Activated naive CD4-positive, alpha-beta T cell treated with anti-CD3 and anti-CD28 coated beads, Interleukin-2, amount 50 U/mL, for 72 hours (primary cell): ENCODE data around the gene ROGDI. TPM values are rescaled to one million over a fixed set of nuclear protein-coding genes. Genes with fewer than 3 reads are reported as not detected.

ENCODE experiments used
- ATAC-seq, 2 donors: fragments of 150-1000 bp; cut with Tn5 transposase; 2 replicates each; pipeline ENCODE4 v1.10.0; 2021; ENCODE audit warnings: mild to moderate bottlenecking in 2 of 2, moderate library complexity in 2 of 2
- DNase-seq, 2 donors: peaks; one replicate each; pipeline ENCODE4 v3.0.0; 2021 to 2022; ENCODE audit warnings: low spot score in 2 of 2
- H3K27ac Mint-ChIP-seq, 2 donors: one replicate each; pipeline ENCODE4 v1.8.0; 2022; ENCODE audit warnings: mild to moderate bottlenecking in 2 of 2, mixed read lengths in 2 of 2
- H3K36me3 Mint-ChIP-seq, 2 donors: one replicate each; pipeline ENCODE4 v1.8.0; 2022; ENCODE audit warnings: mixed read lengths in 2 of 2
- H3K9me3 Mint-ChIP-seq, 2 donors: one replicate each; pipeline ENCODE4 v1.8.0; 2022; ENCODE audit warnings: mixed read lengths in 2 of 2
- total RNA-seq, 2 donors: library from RNA; stranded (reverse); gene quantifications; one replicate each; pipeline ENCODE4 v1.2.3, GENCODE V29; 2022

The ROGDI gene
- 10 to 100 TPM in 1 of 2 donors, 1 to 10 TPM in 1; 4.6 to 18.6 TPM for total RNA-seq

- ATAC-seq (peak; percentile 71 to 72), DNase-seq (peak; percentile 76 to 83)
- peaks cover 0 to under 1% of the 10 kb centered on the region in 2 donors for H3K36me3 Mint-ChIP-seq
- H3K9me3 Mint-ChIP-seq: no peaks in the 10 kb centered on the region
- H3K27ac Mint-ChIP-seq: peak within 1 kb of the TSS; percentile 29 to 59
These were observed at the start of gene ROGDI for GRCh38 chr16:4801962-4802658. TSS of gene ROGDI (minus strand) at chr16:4802633. CDS start at chr16:4802571, 62 bp downstream.

DNA sequence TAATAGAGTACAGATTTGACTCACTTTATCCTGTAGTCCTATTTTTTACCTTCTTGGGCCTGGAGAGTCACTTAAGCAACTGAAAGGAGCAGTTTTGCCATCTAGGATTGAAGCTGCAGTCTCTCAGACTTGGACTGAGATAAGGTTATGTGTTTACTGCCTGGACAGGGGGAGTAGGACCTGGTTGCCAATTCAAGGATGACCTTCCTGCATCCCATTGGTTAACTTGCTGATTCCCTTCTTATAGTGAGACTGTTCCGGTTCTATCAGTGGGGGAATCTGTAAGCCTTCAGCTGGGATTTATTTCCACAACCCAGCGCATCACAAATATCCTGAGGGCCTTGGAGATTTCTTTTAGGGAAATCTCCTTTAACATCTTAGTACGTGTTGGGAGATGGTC lies 47.8 kb upstream of the ROGDI start:
- Mint-ChIP-seq H3K36me3 (peaks cover 6 to 19% of the 10 kb centered on the region in 2 donors), H3K9me3 (no peaks in the 10 kb centered on the region), H3K27ac (no peak overlapping the region)
- ATAC-seq: no peak
- no peak for DNase-seq

DNA sequence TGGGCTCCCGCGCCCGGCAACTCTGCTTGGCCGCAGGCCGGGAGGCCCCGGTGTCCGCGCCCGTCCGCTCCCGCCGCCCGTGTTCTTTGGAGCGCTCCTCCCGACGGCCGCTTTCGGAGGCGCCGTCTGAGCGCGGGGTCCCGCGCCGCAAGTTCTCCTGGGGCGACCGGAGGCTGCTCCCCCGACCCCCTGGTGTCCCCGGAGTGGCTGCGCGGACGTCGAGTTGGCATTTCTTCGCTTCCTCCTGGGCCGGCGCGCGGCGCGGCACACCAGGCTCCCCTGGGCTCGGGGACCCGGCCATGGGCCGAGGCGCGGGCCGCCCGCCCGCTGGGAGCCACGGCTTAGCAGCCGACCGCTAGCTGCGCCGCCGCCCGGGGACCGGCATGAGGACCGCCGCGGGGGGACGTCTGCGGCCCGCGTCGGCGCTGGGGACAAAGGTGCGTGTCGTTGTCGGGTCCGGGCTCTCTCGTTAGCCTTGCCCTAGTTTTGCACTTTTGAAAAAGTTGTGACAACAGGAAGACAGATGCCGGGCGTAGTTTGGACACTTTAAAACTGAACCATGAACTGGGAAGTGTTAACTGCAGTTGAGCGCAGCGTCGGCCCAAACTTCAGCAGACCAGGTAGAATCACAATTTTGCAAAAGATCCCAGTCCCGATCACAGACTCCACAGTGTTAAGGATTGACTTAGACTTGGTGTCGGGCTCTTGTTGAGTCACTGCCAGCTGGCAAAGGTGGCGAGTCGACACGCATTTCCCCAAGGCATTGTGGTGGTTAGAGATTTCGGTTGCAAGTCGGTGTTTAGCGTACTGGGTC lies 45.5 kb upstream of the ROGDI start:
- Mint-ChIP-seq H3K36me3 (peaks cover 12 to 14% of the 10 kb centered on the region in 2 donors), H3K9me3 (no peaks in the 10 kb centered on the region), H3K27ac (peak overlapping the region; percentile 77 to 94)
- peak; percentile 13 to 32 for ATAC-seq
- DNase-seq: peak; percentile 46 to 72

DNA sequence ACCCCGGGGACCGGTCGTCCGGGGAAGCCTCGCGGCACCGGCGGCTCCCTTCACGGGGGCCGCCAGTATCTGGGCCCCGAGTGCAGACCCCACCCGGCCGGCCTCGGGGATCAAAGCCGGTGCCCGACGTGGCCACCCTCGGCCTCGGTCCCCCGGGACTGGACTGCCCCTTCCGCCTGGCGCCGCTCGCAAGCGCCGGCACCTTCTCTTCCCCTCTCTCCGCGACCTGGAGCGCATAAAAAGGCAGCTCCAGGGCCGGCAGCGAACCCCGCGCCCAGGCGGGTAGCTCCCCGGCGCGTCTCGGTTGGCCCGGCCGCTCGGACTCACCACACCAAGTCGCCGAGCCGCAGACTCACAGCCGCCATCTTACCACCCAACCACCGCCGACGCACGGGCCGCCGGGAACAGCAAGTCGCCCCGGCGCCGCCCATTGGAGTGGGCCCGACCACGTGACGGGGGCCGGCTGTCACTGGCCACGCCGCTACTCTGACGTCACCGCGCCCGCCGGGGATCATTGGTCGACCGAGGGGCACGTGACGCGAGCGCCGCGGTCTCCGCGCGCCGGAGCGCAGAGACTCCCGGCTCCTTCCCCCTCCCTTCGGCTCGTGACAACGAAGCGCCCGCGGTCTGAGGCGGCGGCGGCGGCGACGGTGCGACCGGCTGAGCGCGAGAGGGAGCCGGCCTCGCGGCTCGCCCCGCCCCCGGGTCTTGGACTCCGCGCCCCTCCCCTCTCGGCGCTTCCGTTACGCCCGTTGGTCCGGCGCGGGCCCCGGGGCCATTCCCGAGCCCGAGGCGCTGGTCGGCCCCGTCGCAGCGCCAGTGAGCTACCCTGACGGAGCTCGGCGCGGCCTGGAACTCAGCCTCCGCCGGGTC lies 44.7 kb upstream of the ROGDI start, which contains the start of the genes GLYR1 and UBN1:
TSS of gene GLYR1 (minus strand) at position 388 of the 873 bp plus-strand sequence. CDS start at position 365, 23 bp downstream.
TSS of gene UBN1 (plus strand) at position 581 of the 873 bp plus-strand sequence. CDS start 5,437 bp downstream, outside the sequence.
- peaks cover 12 to 14% of the 10 kb centered on the region in 2 donors for H3K36me3 Mint-ChIP-seq
- H3K9me3 Mint-ChIP-seq: no peaks in the 10 kb centered on the region
- peak; percentile 100 for DNase-seq
- H3K27ac Mint-ChIP-seq: peak within 1 kb of the TSS; percentile 94 to 96
- ATAC-seq: peak; percentile 93 to 96

DNA sequence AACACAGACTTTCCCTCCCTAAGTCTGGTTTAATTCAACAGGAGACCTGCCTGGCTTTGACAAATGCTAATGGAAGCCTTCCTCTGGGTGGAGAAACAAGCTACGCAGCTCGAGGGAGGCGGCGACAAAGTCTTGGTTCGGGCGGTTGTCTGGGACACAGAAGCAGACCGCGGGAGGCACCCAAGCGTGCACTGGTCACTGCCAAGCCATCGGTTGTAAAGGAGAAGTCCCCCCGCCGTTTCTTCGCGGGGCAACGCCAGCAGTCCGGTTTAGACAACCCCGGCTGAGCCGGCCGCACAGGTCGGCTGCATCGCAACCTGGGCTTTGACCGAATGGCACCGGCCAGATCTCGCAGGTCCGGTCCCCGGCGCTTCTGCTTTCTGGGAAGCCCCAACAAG lies 44.1 kb upstream of the ROGDI start:
- peak overlapping the region; percentile 94 to 96 for H3K27ac Mint-ChIP-seq
- ATAC-seq (no peak), DNase-seq (peak; percentile 11 to 61)
- H3K36me3 Mint-ChIP-seq: peaks cover 12 to 14% of the 10 kb centered on the region in 2 donors
- no peaks in the 10 kb centered on the region for H3K9me3 Mint-ChIP-seq

DNA sequence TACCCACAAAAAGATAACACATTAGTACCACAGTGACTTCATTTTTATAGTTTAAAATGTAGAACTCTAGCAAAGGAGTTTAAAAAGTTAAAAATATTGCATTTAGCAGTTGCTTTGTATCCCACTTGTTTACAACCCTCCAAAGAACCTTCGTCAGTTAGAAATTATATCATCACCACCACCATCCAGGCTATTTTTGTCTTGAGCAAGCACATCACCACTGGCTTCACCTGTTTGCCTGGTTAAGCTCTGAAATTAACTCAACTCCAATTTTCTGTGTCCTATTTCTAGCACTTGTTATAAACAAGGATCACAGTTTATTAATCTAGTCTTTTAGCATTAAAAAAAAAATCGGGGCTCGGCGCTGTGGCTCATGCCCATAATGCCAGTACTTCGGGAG lies 38.6 kb upstream of the ROGDI start:
- ATAC-seq (no peak), DNase-seq (no peak)
- H3K9me3 Mint-ChIP-seq: no peaks in the 10 kb centered on the region
- peaks cover 5 to 12% of the 10 kb centered on the region in 2 donors for H3K36me3 Mint-ChIP-seq
- peak overlapping the region in 1 of 2 donors; percentile 7 for H3K27ac Mint-ChIP-seq

GRCh38 chr16:4839942-4840341 lies 37.5 kb upstream of the ROGDI start:
- ATAC-seq: no peak
- no peak for DNase-seq
- H3K36me3 Mint-ChIP-seq: peaks cover 0 to 12% of the 10 kb centered on the region in 2 donors
- H3K27ac Mint-ChIP-seq: no peak overlapping the region
- no peaks in the 10 kb centered on the region for H3K9me3 Mint-ChIP-seq

DNA sequence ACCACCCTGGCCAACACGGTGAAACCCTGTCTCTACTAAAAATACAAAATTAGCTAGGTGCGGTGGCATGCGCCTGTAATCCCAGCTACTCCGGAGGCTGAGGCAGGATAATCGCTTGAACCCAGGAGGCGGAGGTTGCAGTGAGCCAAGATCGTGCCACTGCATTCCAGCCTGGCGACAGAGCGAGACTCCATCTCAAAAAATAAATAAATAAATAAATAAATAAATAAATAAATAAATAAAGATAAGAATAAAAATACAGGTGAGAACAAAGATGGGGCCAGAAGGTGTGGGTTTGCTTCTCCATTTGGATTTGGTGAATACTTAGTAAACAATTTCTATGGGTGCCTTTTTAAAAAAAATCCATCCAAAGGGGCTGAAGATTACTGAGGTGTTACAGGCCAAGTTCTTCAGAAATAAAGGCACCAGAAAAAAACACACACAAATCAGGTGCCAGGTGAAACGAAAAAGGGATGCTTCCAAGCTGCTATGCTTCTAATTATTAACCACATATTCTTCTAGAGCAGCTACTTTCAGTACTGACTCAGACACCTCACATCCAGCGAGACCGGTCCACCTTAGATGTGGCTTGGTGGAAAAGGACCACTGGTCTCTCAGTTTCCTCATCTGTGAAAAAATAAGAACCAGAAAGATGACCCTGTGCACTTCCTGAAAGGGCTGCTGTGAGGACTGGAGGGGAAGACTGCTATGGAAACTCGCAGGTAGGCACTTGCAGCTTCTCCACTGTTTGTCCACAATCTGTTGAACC lies 35.5 kb upstream of the ROGDI start:
- ATAC-seq (no peak), DNase-seq (no peak)
- Mint-ChIP-seq H3K9me3 (no peaks in the 10 kb centered on the region), H3K36me3 (peaks cover 0 to 6% of the 10 kb centered on the region in 2 donors), H3K27ac (peak overlapping the region in 1 of 2 donors; percentile 75)

DNA sequence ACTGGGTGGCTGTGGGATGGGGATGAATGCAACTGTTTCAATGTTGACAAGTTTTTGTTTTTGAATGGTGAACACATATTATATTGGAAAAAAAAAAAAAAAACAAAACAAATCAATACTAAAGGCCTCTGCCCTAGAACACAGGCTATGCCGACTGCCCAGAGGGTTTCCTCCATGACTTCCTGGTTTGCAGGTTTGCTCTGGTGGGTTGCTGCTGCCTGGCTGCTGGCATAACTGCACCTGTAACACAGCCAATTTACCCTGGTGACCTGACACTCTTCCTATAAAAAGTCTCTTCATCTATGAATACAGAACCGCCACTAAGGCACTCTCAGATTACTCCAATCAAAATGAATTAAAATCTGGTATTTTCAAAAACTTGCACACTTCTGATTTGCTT lies 34.3 kb upstream of the ROGDI start:
- Mint-ChIP-seq H3K27ac (peak overlapping the region in 1 of 2 donors; percentile 75), H3K9me3 (no peaks in the 10 kb centered on the region), H3K36me3 (peaks cover 0 to 6% of the 10 kb centered on the region in 2 donors)
- no peak for DNase-seq
- ATAC-seq: no peak

DNA sequence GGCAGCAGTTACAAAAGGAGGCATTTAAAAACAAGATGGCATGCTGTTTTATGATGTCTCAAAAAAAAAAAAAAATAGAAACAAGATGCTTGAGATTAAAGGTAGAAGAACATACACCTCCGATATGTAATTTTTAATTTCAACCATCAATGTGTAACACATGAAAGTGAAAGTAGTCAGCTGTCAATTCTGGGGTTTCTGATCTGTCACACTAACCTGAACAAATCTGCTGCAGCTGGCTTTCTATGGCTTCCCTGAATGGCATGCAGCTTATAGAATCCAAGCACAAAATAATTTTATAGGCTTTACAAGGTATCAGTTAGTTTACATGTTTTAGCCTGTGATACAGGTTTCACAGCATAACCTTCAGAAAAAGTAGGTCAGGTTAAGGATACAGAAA lies 31.2 kb upstream of the ROGDI start:
- ATAC-seq (no peak), DNase-seq (no peak)
- Mint-ChIP-seq H3K27ac (no peak overlapping the region), H3K9me3 (no peaks in the 10 kb centered on the region), H3K36me3 (no peaks in the 10 kb centered on the region)

- peak overlapping the region in 1 of 2 donors; percentile 94 for H3K27ac Mint-ChIP-seq
- no peaks in the 10 kb centered on the region for H3K9me3 Mint-ChIP-seq
- DNase-seq: no peak
- no peaks in the 10 kb centered on the region for H3K36me3 Mint-ChIP-seq
- ATAC-seq: no peak
These were observed 30.4 kb upstream of the ROGDI start for GRCh38 chr16:4832698-4833343.

DNA sequence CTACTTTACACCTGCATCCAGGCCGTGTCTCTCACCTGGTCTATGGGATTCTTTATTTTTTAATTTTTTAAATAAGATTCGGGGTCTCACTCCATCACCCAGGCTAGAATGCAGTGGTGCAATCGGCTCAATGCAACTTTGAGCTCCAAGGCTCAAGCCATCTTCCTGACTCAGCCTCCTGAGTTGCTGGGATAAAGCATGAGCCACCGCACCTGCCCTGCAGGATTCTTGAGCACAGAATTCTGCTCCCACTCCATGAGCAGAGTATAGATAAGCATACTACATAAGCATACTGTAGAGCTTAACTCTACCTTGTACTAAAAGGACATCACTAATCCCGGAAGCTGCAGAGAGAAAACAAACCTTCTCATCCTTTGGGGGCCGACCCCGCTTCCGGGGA lies 29.2 kb upstream of the ROGDI start:
- Mint-ChIP-seq H3K36me3 (no peaks in the 10 kb centered on the region), H3K9me3 (no peaks in the 10 kb centered on the region), H3K27ac (peak overlapping the region in 1 of 2 donors; percentile 55)
- ATAC-seq: no peak
- DNase-seq: no peak

DNA sequence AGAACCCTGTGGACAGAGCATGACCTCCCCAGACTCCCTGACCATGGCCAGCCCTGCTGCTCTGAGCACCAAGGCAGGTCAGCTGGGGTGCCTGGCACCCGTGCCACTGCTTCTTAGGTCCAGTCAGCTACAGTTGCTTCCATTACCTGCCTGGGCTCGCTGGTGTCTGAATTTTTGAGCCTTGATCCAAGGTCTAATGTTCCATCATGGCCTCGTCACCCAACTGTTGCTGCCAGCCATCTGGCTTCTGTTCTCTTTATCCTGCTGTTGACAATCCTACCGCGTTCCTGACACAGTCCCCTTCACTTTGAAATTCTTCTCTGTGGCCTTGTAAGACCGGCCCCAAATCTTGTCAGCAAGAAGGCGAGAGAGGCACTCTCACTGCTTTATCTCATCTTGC lies 28.0 kb upstream of the ROGDI start:
- H3K27ac Mint-ChIP-seq: no peak overlapping the region
- no peaks in the 10 kb centered on the region for H3K36me3 Mint-ChIP-seq
- DNase-seq (no peak), ATAC-seq (no peak)
- no peaks in the 10 kb centered on the region for H3K9me3 Mint-ChIP-seq

GRCh38 chr16:4828567-4829321 lies 26.3 kb upstream of the ROGDI start:
- H3K9me3 Mint-ChIP-seq: no peaks in the 10 kb centered on the region
- DNase-seq: no peak
- H3K36me3 Mint-ChIP-seq: no peaks in the 10 kb centered on the region
- ATAC-seq: no peak
- H3K27ac Mint-ChIP-seq: no peak overlapping the region

- no peaks in the 10 kb centered on the region for H3K36me3 Mint-ChIP-seq
- DNase-seq: no peak
- ATAC-seq: no peak
- H3K27ac Mint-ChIP-seq: no peak overlapping the region
- no peaks in the 10 kb centered on the region for H3K9me3 Mint-ChIP-seq
These were observed 24.5 kb upstream of the ROGDI start for GRCh38 chr16:4826980-4827379.
